HEK293 (cell line): Measurements from ENCODE around the gene CACNA1S.

ENCODE experiments used
- CTCF ChIA-PET: fragments of 350-600 bp; formaldehyde crosslinking; extraction: SDS; loops from one replicate; lab custom pipeline; 2021; ENCODE audit warnings: antibody characterized with exemption; lab: Yijun Ruan, JAX
- POLR2A ChIA-PET: fragments of 300-600 bp; formaldehyde crosslinking; extraction: SDS; loops from one replicate; lab custom pipeline; 2020; ENCODE audit warnings: antibody characterized with exemption, inconsistent platforms; lab: Yijun Ruan, JAX
- H3K27ac ChIP-seq: fragments of 200-500 bp; sonication (Bioruptor generic); 2 replicates; pipeline ENCODE4 v1.5.1; 2014; ENCODE audit warnings: low read depth, low read length, control low read depth, inconsistent platforms; ENCODE audit errors: extremely low read depth
- H3K36me3 ChIP-seq, 2 experiments: fragments of 200-500 bp in 1 of 2; sonication (Bioruptor generic) in 1 of 2; 1 replicate in 1 of 2; 2 replicates in 1 of 2; pipeline ENCODE4 v1.5.1; 2014 to 2017; ENCODE audit warnings: inconsistent platforms in 2 of 2, low read length in 2 of 2; ENCODE audit not compliant: control insufficient read depth in 2 of 2, insufficient read depth in 1 of 2
- H3K4me1 ChIP-seq: fragments of 200-500 bp; sonication (Bioruptor generic); 2 replicates; pipeline ENCODE4 v1.5.1; 2014; ENCODE audit warnings: mild to moderate bottlenecking, low read length, inconsistent platforms; ENCODE audit not compliant: control insufficient read depth, insufficient read depth
- H3K4me3 ChIP-seq: 2 replicates; pipeline ENCODE4 v1.5.1; 2011; ENCODE audit warnings: low read depth, mild to moderate bottlenecking, control low read depth, low read length, moderate library complexity
- H3K9me3 ChIP-seq: fragments of 200-500 bp; sonication (Bioruptor generic); 2 replicates; pipeline ENCODE4 v1.5.1; 2014; ENCODE audit warnings: low read depth, low read length, inconsistent platforms; ENCODE audit not compliant: control insufficient read depth, insufficient read depth
- EGR2 ChIP-seq: fragments of 450-650 bp; formaldehyde crosslinking; IDR thresholded peaks from 2 replicates; pipeline ENCODE4 v1.5.1; 2016; ENCODE audit warnings: low read depth, missing biosample characterization, missing genetic modification characterization
- GLI4 ChIP-seq: fragments of 450-650 bp; formaldehyde crosslinking; IDR thresholded peaks from 2 replicates; pipeline ENCODE4 v1.5.1; 2016; ENCODE audit warnings: missing biosample characterization, missing genetic modification characterization
- GLIS2 ChIP-seq: fragments of 450-650 bp; formaldehyde crosslinking; IDR thresholded peaks from 2 replicates; pipeline ENCODE4 v1.5.1; 2016; ENCODE audit warnings: missing biosample characterization, missing genetic modification characterization
- HOXD13 ChIP-seq: sonication (generic); formaldehyde crosslinking; IDR thresholded peaks from 2 replicates; pipeline ENCODE4 v1.8.0; 2022; ENCODE audit warnings: missing genetic modification reagents, borderline replicate concordance
- KLF1 ChIP-seq: fragments of 450-650 bp; formaldehyde crosslinking; IDR thresholded peaks from 2 replicates; pipeline ENCODE4 v1.5.1; 2016; ENCODE audit warnings: missing biosample characterization, missing genetic modification characterization
- KLF9 ChIP-seq: fragments of 450-650 bp; formaldehyde crosslinking; IDR thresholded peaks from 2 replicates; pipeline ENCODE4 v1.5.1; 2016; ENCODE audit warnings: missing biosample characterization, missing genetic modification characterization, low read depth
- OSR2 ChIP-seq: fragments of 450-650 bp; formaldehyde crosslinking; IDR thresholded peaks from 2 replicates; pipeline ENCODE4 v1.5.1; 2016; ENCODE audit warnings: missing biosample characterization, missing genetic modification characterization
- PATZ1 ChIP-seq: fragments of 450-650 bp; formaldehyde crosslinking; IDR thresholded peaks from 2 replicates; pipeline ENCODE4 v1.5.1; 2016; ENCODE audit warnings: missing biosample characterization, missing genetic modification characterization
- ZBTB20 ChIP-seq: fragments of 450-650 bp; formaldehyde crosslinking; IDR thresholded peaks from 2 replicates; pipeline ENCODE4 v1.5.1; 2016; ENCODE audit warnings: missing biosample characterization, missing genetic modification characterization
- ZBTB48 ChIP-seq: fragments of 450-650 bp; formaldehyde crosslinking; IDR thresholded peaks from 2 replicates; pipeline ENCODE4 v1.5.1; 2016; ENCODE audit warnings: missing biosample characterization, missing genetic modification characterization
- ZFP3 ChIP-seq: fragments of 450-650 bp; formaldehyde crosslinking; IDR thresholded peaks from 2 replicates; pipeline ENCODE4 v1.5.1; 2016; ENCODE audit warnings: low read depth, missing biosample characterization, missing genetic modification characterization
- ZFP41 ChIP-seq: fragments of 450-650 bp; formaldehyde crosslinking; IDR thresholded peaks from 2 replicates; pipeline ENCODE4 v1.5.1; 2016; ENCODE audit warnings: missing biosample characterization, missing genetic modification characterization, borderline replicate concordance
- ZIC2 ChIP-seq: fragments of 450-650 bp; formaldehyde crosslinking; IDR thresholded peaks from 2 replicates; pipeline ENCODE4 v1.5.1; 2016; ENCODE audit warnings: missing biosample characterization, missing genetic modification characterization
- ZNF138 ChIP-seq: fragments of 450-650 bp; formaldehyde crosslinking; IDR thresholded peaks from 2 replicates; pipeline ENCODE4 v1.5.1; 2016; ENCODE audit warnings: missing biosample characterization, missing genetic modification characterization, borderline replicate concordance
- ZNF157 ChIP-seq: fragments of 450-650 bp; formaldehyde crosslinking; IDR thresholded peaks from 2 replicates; pipeline ENCODE4 v1.5.1; 2016; ENCODE audit warnings: missing biosample characterization, missing genetic modification characterization
- ZNF223 ChIP-seq: fragments of 450-650 bp; formaldehyde crosslinking; IDR thresholded peaks from 2 replicates; pipeline ENCODE4 v1.5.1; 2016; ENCODE audit warnings: missing biosample characterization, missing genetic modification characterization
- ZNF292 ChIP-seq: fragments of 450-650 bp; formaldehyde crosslinking; IDR thresholded peaks from 2 replicates; pipeline ENCODE4 v1.5.1; 2016; ENCODE audit warnings: low read depth, missing biosample characterization, missing genetic modification characterization, borderline replicate concordance
- ZNF366 ChIP-seq: fragments of 450-650 bp; formaldehyde crosslinking; conservative IDR thresholded peaks from 2 replicates; pipeline ENCODE4 v1.5.1; 2016; ENCODE audit warnings: missing biosample characterization, missing genetic modification characterization
- ZNF394 ChIP-seq: fragments of 450-650 bp; formaldehyde crosslinking; IDR thresholded peaks from 2 replicates; pipeline ENCODE4 v1.5.1; 2016; ENCODE audit warnings: missing biosample characterization, missing genetic modification characterization, mild to moderate bottlenecking, moderate library complexity, borderline replicate concordance
- ZNF433 ChIP-seq: fragments of 450-650 bp; formaldehyde crosslinking; IDR thresholded peaks from 2 replicates; pipeline ENCODE4 v1.5.1; 2016; ENCODE audit warnings: missing biosample characterization, missing genetic modification characterization, low read depth
- ZNF544 ChIP-seq: fragments of 450-650 bp; formaldehyde crosslinking; IDR thresholded peaks from 2 replicates; pipeline ENCODE4 v1.5.0; 2017; ENCODE audit warnings: missing biosample characterization, missing genetic modification characterization
- ZNF555 ChIP-seq: fragments of 450-650 bp; formaldehyde crosslinking; conservative IDR thresholded peaks from 2 replicates; pipeline ENCODE4 v1.5.1; 2017; ENCODE audit warnings: missing biosample characterization, mild to moderate bottlenecking, missing genetic modification characterization, inconsistent platforms
- ZNF624 ChIP-seq: fragments of 450-650 bp; formaldehyde crosslinking; IDR thresholded peaks from 2 replicates; pipeline ENCODE4 v1.5.1; 2017; ENCODE audit warnings: missing biosample characterization, missing genetic modification characterization
- ZNF677 ChIP-seq: fragments of 450-650 bp; IDR thresholded peaks from 2 replicates; pipeline ENCODE4 v1.5.0; 2018; ENCODE audit warnings: missing biosample characterization, mild to moderate bottlenecking, missing genetic modification characterization, moderate library complexity
- ZNF701 ChIP-seq: fragments of 450-650 bp; formaldehyde crosslinking; IDR thresholded peaks from 2 replicates; pipeline ENCODE4 v1.5.1; 2016; ENCODE audit warnings: missing biosample characterization, missing genetic modification characterization
- ZNF792 ChIP-seq: fragments of 450-650 bp; formaldehyde crosslinking; IDR thresholded peaks from 2 replicates; pipeline ENCODE4 v1.5.1; 2016; ENCODE audit warnings: missing biosample characterization, missing genetic modification characterization
- TF ChIP-seq, protein P1 (sequence below): fragments of 450-650 bp; formaldehyde crosslinking; IDR thresholded peaks from 2 replicates; pipeline ENCODE4 v1.5.1; 2016; ENCODE audit warnings: missing biosample characterization, missing genetic modification characterization
- TF ChIP-seq, protein P2 (sequence below): fragments of 450-650 bp; formaldehyde crosslinking; IDR thresholded peaks from 2 replicates; pipeline ENCODE4 v1.5.1; 2016; ENCODE audit warnings: missing biosample characterization, missing genetic modification characterization
- TF ChIP-seq, protein P3 (sequence below): fragments of 450-650 bp; formaldehyde crosslinking; IDR thresholded peaks from 2 replicates; pipeline ENCODE4 v1.5.1; 2016; ENCODE audit warnings: missing biosample characterization, missing genetic modification characterization

Gene CACNA1S

DNA sequence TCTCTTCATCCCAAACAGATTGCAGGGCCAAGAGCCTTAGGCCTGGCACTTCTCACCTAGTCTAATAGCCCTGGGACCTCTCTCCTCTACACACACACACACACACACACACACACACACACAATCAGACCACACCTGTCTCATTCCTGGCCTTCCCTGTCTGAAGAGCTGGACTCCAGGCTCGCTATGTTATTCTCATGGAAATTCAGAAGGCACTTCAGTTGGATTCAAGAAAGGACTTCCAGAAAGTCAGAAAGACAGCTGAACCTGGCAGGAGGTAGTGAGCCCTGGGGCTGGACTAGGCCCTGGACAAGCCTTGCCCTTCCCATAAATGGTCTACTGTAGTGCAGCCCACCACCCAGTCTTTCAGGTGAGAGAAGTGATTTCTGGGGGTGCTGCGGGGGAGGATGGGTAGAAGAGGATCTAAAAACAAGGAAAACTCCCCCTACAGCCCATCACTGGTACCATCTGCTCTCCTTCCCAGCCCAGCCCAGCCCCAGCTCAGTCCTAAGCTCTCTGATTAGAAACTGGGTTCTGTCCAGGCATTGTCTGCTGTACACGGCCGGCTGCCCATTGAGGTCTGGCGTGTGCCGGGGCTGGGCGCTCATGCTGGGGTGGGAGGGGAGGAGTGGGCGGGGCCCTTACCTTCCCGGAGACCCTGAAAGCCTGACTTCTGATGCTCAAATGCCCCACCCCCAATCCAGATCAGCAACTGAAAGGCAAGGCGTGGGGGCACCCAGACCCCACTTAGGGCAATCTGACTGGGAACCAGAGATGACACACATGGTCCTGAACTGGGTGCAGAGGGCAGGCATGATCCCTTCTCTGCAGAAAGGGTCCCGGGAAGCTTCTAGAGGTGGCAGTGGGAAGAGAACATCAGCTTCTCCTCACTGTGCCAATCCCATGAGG is 91.3 kb downstream of the CACNA1S start:
- CTCF ChIA-PET, result interaction anchor here (0.7 to 9.6 kb wide), 13 partner anchors 10 to 398 kb away, joined by 3 to 65 read pairs (median 5); no protein-coding TSS in a partner anchor
- H3K36me3 ChIP-seq, result no peaks in the 10 kb centered on the region
- POLR2A ChIA-PET, result interaction anchor here (0.6 to 0.7 kb wide), 3 partner anchors 12 to 283 kb away, joined by 3 to 7 read pairs (median 6); no protein-coding TSS in a partner anchor
- no peak overlapping the region for H3K4me3 ChIP-seq
- H3K27ac ChIP-seq, result no peak overlapping the region
- H3K9me3 ChIP-seq, result no peaks in the 10 kb centered on the region
- H3K4me1 ChIP-seq, result peaks cover 5% of the 10 kb centered on the region
- TF ChIP-seq, protein P1, sequence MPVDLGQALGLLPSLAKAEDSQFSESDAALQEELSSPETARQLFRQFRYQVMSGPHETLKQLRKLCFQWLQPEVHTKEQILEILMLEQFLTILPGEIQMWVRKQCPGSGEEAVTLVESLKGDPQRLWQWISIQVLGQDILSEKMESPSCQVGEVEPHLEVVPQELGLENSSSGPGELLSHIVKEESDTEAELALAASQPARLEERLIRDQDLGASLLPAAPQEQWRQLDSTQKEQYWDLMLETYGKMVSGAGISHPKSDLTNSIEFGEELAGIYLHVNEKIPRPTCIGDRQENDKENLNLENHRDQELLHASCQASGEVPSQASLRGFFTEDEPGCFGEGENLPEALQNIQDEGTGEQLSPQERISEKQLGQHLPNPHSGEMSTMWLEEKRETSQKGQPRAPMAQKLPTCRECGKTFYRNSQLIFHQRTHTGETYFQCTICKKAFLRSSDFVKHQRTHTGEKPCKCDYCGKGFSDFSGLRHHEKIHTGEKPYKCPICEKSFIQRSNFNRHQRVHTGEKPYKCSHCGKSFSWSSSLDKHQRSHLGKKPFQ (tag by site-specific recombination), result no peak
- no peak for TF ChIP-seq GLI4 (tag by site-specific recombination)
- no peak for TF ChIP-seq HOXD13 (CRISPR knock-in tag)
- 0 out of 2 replicates have a peak, but pooled peaks have one; percentile 22 for TF ChIP-seq PATZ1 (tag by site-specific recombination)
- TF ChIP-seq ZNF701 (tag by site-specific recombination), result no peak
- no peak for TF ChIP-seq ZNF677 (tag by site-specific recombination)
- TF ChIP-seq ZNF555 (tag by site-specific recombination), result no peak
- TF ChIP-seq, protein P2, sequence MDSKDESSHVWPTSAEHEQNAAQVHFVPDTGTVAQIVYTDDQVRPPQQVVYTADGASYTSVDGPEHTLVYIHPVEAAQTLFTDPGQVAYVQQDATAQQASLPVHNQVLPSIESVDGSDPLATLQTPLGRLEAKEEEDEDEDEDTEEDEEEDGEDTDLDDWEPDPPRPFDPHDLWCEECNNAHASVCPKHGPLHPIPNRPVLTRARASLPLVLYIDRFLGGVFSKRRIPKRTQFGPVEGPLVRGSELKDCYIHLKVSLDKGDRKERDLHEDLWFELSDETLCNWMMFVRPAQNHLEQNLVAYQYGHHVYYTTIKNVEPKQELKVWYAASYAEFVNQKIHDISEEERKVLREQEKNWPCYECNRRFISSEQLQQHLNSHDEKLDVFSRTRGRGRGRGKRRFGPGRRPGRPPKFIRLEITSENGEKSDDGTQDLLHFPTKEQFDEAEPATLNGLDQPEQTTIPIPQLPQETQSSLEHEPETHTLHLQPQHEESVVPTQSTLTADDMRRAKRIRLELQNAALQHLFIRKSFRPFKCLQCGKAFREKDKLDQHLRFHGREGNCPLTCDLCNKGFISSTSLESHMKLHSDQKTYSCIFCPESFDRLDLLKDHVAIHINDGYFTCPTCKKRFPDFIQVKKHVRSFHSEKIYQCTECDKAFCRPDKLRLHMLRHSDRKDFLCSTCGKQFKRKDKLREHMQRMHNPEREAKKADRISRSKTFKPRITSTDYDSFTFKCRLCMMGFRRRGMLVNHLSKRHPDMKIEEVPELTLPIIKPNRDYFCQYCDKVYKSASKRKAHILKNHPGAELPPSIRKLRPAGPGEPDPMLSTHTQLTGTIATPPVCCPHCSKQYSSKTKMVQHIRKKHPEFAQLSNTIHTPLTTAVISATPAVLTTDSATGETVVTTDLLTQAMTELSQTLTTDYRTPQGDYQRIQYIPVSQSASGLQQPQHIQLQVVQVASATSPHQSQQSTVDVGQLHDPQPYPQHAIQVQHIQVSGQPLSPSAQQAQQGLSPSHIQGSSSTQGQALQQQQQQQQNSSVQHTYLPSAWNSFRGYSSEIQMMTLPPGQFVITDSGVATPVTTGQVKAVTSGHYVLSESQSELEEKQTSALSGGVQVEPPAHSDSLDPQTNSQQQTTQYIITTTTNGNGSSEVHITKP (tag by site-specific recombination), result peak; percentile 69
- no peak for TF ChIP-seq ZNF544 (tag by site-specific recombination)
- TF ChIP-seq ZNF138 (tag by site-specific recombination), result no peak
- TF ChIP-seq ZIC2, result no peak
- TF ChIP-seq ZFP3 (tag by site-specific recombination), result no peak
- TF ChIP-seq ZNF366, result 0 out of 2 replicates have a peak, but pooled peaks have one; percentile 9
- peak; percentile 68 for TF ChIP-seq ZBTB20 (tag by site-specific recombination)
- no peak for TF ChIP-seq ZFP41 (tag by site-specific recombination)
- no peak for TF ChIP-seq KLF9 (tag by site-specific recombination)
- no peak for TF ChIP-seq ZNF292 (tag by site-specific recombination)
- no peak for TF ChIP-seq ZBTB48 (tag by site-specific recombination)
- 0 out of 2 replicates have a peak, but pooled peaks have one; percentile 14 for TF ChIP-seq GLIS2
- no peak for TF ChIP-seq ZNF624 (tag by site-specific recombination)
- no peak for TF ChIP-seq OSR2 (tag by site-specific recombination)
- TF ChIP-seq ZNF394 (tag by site-specific recombination), result no peak
- TF ChIP-seq ZNF433, result no peak
- TF ChIP-seq ZNF223 (tag by site-specific recombination), result no peak
- 0 out of 2 replicates have a peak, but pooled peaks have one; percentile 11 for TF ChIP-seq EGR2
- TF ChIP-seq KLF1 (tag by site-specific recombination), result no peak
- TF ChIP-seq, protein P3, sequence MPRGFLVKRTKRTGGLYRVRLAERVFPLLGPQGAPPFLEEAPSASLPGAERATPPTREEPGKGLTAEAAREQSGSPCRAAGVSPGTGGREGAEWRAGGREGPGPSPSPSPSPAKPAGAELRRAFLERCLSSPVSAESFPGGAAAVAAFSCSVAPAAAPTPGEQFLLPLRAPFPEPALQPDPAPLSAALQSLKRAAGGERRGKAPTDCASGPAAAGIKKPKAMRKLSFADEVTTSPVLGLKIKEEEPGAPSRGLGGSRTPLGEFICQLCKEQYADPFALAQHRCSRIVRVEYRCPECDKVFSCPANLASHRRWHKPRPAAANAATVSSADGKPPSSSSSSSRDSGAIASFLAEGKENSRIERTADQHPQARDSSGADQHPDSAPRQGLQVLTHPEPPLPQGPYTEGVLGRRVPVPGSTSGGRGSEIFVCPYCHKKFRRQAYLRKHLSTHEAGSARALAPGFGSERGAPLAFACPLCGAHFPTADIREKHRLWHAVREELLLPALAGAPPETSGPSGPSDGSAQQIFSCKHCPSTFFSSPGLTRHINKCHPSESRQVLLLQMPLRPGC, result no peak
- TF ChIP-seq ZNF792, result no peak
- TF ChIP-seq ZNF157 (tag by site-specific recombination), result no peak
